Coronary artery (tissue), 2 donors: ENCODE measurements around the gene EVI5.
"Not testable (repeated sequence)": the region's sequence is repeated elsewhere in the genome, so short reads cannot be mapped to it uniquely, and the experiment has no call there.

ENCODE experiments used
- DNase-seq: peaks from one replicate; pipeline ENCODE4 v3.0.0-alpha.2; 2017; ENCODE audit warnings: low spot score
- H3K27ac ChIP-seq, 2 donors: fragments of 200-600 bp; sonication (generic); one replicate each; pipeline ENCODE4 v1.5.1; 2016 to 2019
- H3K4me3 ChIP-seq: fragments of 200-600 bp; sonication (generic); 2 replicates; pipeline ENCODE4 v1.5.1; 2016; ENCODE audit warnings: mild to moderate bottlenecking, moderate library complexity
- TF ChIP-seq, protein P1 (sequence below): fragments of 200-600 bp; sonication (generic); IDR thresholded peaks from one replicate; pipeline ENCODE4 v1.5.1; 2019; ENCODE audit warnings: antibody characterized with exemption

EVI5 gene

DNA sequence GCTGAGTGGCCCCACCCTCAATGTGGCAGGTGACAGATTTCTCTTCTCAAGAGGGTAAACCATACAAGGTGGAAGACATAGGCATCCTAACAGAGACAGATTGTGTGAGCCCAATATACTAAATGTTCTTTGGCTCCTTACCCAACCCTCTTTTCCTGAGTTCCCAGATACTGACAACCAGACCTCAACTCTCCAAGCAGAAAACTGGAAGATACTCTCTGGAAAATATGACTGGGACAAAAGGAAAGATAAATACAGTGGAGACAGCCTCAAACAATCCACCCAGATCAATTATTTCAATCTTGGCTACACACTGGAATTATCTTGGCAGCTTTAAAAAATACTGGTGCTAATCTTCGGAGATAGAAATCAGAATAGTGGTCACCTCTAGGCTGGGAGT is 6.5 kb downstream of the EVI5 start:
- DNase-seq = no peak
- H3K4me3 ChIP-seq = no peak overlapping the region
- no peak overlapping the region for H3K27ac ChIP-seq
- TF ChIP-seq, protein P1, sequence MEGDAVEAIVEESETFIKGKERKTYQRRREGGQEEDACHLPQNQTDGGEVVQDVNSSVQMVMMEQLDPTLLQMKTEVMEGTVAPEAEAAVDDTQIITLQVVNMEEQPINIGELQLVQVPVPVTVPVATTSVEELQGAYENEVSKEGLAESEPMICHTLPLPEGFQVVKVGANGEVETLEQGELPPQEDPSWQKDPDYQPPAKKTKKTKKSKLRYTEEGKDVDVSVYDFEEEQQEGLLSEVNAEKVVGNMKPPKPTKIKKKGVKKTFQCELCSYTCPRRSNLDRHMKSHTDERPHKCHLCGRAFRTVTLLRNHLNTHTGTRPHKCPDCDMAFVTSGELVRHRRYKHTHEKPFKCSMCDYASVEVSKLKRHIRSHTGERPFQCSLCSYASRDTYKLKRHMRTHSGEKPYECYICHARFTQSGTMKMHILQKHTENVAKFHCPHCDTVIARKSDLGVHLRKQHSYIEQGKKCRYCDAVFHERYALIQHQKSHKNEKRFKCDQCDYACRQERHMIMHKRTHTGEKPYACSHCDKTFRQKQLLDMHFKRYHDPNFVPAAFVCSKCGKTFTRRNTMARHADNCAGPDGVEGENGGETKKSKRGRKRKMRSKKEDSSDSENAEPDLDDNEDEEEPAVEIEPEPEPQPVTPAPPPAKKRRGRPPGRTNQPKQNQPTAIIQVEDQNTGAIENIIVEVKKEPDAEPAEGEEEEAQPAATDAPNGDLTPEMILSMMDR = no peak

DNA sequence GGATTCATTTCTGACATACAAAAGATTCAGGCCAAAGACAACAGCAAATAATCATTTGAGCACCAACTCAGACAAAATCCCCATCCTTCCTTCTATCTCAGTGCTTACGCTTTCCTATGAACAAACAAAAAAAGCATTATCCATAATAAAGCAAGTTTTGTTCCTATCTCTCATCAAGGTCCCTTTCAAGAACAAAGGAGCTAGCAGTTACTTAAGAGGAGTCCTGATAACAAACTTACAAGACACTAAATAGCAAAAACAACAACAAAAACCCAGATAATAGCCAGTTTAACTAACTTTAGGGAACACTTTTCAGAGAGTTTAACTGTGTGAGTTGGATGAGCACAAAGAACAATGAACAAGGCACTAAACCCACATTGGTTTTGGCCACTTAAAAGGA is 10.5 kb downstream of the EVI5 start:
- H3K27ac ChIP-seq = no peak overlapping the region
- TF ChIP-seq, protein P1 = no peak
- DNase-seq = no peak
- no peak overlapping the region for H3K4me3 ChIP-seq

DNA sequence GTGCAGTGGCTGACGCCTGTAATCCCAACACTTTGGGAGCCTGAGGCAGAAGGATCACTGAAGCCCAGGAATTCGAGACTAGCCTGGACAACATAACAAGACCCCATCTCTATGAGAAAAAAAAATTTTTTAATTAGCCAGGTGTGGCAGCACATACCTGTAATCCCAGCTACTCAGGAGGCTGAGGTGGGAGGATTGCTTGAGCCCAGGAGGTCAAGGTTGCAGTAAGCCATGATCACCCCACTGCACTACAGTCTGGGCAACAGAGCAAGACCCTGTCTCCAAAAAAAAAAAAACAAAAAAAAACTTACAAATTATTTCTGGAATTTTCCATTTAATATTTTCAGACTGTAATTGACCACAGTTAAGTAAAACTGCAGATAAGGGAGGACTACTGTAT is 11.2 kb downstream of the EVI5 start:
- H3K4me3 ChIP-seq, H3K27ac ChIP-seq: not testable (repeated sequence)

DNA sequence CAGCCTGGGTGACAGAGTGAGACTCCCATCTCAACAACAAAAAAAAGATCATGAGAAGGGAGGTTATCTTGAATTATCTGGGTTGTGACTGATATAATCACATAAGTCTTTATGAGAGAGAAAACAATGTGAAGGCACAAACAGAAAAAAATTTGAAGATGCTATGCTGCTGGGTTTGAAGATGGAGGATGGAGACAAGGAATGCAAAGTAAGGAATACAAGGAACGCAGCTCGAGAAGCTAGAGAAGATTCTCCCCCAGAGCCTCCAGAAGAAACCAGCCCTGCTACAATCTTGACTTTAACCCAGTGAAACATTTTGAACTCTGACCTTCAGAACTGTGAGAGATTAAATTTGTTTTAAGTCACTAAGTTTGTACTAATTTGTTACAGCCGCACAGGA is 15.1 kb downstream of the EVI5 start:
- no peak overlapping the region for H3K27ac ChIP-seq
- no peak overlapping the region for H3K4me3 ChIP-seq
- TF ChIP-seq, protein P1 = no peak
- DNase-seq = no peak

More for the DNA sequence above, 11.2 kb downstream of the EVI5 start:
- not testable (repeated sequence) for DNase-seq

DNA sequence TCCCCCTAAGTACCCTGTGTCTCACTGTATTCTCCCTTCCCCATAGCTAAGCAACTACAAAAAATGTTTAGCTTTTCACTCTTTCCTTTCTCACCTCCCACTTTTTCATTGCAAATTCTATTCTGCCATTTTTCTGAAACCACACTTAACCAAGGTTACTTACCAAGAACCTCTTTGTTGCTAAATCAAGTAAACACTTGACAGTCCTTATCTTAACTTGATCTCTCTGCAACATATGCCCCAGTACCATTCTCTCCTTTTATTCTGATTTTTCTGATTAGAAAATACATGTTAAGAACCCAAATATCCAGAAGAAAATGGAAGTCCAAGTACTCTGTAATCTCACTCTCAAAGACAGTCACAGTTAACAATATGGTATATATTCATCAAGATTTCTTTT is 16.0 kb downstream of the EVI5 start:
- no peak for DNase-seq
- Histone ChIP-seq H3K4me3 (no peak overlapping the region), H3K27ac (no peak overlapping the region)
- TF ChIP-seq, protein P1 = no peak

DNA sequence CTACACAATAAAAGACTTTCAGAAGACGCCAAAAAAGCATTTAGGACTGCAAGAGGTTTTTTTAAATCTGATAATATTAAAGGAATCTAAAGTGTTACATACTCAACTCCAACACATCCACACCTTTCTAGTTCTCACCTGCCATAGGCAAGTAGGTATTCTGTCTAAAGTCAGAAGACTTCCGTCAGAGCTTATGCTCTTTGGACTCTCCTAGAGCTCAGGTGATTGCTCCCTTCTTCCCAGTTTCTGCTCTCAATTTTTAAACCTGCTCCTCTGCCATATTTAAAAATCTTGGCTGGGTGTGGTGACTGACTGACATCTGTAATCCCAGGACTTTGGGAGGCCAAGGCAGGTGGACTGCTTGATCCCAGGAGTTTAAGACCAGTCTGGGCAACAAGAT is 16.6 kb downstream of the EVI5 start:
- Histone ChIP-seq H3K27ac (no peak overlapping the region), H3K4me3 (no peak overlapping the region)
- DNase-seq = no peak
- TF ChIP-seq, protein P1 = no peak

DNA sequence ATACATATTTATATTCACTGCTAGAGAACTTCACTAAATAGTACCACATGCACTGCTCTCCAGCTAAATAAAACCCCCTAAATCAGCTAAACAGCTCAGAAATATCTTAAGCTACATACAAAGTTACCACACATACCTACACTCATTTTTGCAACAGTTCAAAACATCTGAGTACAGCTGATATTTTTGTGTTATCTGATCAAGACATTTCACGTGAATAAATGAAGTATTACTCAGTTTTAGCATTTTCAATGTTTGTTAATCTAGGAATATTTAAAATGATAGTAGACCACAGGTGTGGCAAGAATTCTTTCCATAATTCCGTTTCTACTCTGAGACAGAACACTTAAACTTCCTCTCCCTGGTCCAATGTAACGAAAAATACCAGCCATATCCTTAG is 20.8 kb downstream of the EVI5 start:
- H3K27ac ChIP-seq = no peak overlapping the region
- TF ChIP-seq, protein P1 = no peak
- DNase-seq = no peak
- H3K4me3 ChIP-seq = no peak overlapping the region

DNA sequence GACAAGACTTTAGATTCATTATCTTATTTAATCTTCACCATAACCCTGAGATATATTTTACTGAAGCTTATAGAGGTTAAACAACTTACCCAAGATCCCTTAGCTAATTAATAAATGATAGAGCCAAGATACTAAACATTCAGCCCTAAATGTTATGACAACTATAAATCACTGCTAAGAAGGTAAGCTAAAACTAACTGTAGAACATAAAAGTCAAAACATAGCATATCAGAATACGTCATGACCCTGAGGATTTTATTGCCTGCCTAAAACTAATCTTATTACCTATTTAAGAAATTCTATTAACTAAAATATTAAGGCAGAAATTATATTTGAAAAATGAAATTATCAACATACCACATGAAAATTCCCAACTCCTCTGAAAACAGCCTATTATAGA is 22.6 kb downstream of the EVI5 start:
- H3K27ac ChIP-seq = no peak overlapping the region
- DNase-seq = no peak
- TF ChIP-seq, protein P1 = no peak
- H3K4me3 ChIP-seq = no peak overlapping the region
